Measurements from ENCODE around the gene BRD7.

The BRD7 gene

GRCh38 chr16:50323335-50324011 is 45.3 kb downstream of the BRD7 start:
- DNase-seq, result no peak

DNA sequence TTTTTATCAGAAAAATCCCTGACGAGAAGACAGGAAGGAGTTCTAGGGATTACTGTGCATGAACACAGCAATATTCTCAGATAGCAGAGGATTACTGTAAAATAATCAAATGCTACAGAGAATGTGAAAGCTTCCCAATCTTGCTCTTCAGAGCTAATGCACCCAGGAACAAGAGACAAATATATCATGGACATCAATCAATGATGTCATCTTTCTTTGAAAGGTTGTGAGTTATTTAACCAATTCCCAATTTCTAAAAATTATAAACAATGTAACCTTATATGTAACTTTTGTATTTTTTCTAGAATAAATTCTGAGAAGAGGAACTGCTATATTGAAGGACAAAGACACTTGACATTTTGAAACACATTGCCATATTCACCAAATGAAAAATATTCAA is 46.5 kb downstream of the BRD7 start:
- DNase-seq, result no peak

GRCh38 chr16:50320310-50320709 is 48.5 kb downstream of the BRD7 start:
- no peak for DNase-seq

DNA sequence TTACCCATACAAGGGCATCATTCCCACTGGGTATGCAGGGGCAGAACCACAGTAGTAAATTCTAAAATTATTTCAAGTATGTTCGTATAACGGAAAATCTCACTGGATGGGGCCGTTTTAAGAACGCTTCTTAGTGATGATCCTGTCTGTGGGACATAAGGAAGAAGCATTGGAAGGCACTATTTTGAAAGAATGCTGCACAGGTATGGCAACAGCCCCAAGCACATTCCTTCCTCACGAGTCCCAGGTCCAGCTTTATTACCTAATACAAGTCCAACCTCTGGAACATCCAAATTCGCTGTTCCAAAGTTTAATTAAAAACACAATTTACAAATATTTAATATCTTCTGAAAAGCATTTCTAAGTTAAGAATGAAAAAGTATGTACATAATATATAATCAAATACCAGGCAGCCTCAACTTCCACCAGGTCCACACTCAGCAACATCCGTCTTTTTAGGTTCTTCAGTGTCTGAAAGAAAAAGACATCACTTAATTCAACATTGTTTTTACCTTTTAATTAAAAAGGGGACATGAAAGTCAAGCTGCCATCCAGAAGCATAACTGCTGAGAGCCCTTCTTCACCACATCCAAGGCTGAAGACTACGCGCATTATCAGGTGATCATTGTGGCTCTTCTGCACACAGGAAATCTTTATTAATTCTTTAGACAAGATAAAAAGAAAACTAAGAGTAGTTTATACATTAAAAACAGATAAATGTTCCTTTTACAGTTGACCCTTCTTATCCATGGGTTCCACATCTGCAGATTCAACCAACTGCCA is 49.8 kb downstream of the BRD7 start:
- no peak for DNase-seq

DNA sequence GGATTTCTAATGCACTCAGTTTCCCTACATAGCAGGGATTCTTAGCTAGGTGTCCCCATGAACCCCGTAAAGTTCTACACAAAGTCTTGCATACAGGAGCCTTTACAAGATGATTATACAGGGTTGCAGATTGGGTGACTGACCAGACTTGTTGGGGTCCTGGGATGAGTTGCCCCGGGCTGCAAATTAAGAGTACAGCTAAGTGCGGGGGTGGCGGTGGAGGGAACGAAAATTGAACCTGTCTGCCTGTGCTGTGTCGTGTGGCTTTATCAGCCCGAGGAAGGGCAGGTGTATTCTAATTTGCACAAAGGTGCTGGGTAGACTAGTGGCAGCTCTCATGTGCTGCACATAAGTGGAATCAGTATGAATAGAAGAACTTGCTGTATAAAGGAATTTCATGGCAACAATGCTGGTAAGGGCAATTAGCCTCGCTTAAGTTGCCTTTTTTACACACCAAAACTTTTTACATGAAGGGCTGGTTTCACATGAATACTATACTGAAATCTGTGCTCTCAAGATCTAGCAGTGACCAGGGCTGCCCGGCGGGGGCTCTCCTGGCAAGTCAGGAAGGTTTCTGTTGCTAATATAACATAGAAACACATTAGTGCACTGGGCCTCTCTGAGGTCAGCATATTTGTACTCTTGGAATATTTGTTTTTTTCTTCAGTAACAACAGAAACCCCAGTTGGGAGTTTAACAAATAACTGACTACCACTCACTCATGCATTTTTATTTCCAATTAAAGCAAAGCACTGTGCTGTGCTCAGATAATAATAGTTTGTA is 51.7 kb downstream of the BRD7 start:
- DNase-seq, result no peak

GRCh38 chr16:50316102-50316847 is 52.5 kb downstream of the BRD7 start:
- no peak for DNase-seq

DNA sequence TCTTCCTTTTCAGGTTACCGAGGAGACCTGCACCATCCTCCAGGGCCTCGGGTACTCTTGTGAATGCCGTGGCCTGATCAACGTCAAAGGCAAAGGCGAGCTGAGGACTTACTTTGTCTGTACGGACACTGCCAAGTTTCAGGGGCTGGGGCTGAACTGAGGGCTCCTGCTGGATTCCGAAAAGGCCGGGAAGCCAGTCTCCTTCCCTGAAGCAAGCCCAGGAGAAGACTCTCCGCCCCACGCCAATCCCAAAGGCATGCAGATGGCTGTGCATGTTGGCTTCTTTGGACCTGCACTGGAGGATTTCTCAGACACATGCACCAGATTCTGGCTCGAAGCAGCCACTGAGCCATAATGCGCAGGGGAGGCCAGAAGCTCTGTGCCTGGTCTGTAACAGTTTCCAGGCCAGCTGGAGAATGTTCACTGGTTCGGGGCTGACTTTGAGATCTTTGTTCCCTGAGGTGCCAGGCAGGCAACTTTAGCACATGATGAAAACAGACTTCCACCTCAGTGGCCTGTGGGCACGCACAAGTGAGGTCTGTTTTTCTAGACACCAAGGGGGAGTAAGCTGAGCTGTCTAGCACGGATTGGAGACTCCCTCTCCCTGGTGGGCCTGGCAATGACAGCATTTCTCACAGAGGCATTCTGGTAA is 53.3 kb downstream of the BRD7 start:
- no peak for DNase-seq

GRCh38 chr16:50314665-50315064 is 54.1 kb downstream of the BRD7 start:
- DNase-seq, result no peak

DNA sequence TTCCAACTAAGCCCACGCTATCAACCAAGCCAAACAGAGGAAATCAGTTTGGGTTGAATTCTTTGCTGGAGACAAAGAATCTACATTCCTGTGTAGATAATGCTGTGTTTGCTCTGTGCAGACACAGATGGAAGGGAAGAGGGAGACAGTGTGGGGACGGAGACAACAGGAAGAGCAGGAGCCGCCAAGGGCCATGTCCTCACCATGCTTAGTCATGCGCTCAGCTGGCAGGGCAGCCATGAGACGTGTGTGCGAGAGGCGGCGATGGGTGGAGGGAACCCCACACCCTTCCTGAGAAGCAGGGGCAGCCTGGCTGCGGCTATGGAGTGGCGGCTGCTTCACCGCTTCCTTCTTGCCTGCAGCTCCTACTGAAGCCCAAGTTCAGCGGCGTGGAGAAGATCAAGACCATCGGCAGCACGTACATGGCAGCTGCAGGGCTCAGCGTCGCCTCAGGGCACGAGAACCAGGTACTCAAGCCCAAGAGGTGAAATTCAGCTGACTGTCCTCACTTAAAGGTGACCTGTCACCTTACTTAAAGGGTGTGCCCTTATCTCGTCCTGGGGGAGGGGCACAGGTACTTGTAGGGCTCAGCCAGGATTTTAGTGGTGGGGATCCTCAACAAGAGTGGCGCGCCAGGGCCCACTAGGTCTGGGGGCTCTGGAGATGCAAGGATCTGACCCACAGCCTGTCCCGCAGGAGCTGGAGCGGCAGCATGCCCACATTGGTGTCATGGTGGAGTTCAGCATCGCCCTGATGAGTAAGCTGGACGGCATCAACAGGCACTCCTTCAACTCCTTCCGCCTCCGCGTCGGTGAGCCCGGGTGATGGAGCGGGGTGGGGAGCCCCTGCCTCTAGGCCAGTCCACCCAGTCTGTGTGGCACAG is 55.0 kb downstream of the BRD7 start:
- no peak for DNase-seq

DNA sequence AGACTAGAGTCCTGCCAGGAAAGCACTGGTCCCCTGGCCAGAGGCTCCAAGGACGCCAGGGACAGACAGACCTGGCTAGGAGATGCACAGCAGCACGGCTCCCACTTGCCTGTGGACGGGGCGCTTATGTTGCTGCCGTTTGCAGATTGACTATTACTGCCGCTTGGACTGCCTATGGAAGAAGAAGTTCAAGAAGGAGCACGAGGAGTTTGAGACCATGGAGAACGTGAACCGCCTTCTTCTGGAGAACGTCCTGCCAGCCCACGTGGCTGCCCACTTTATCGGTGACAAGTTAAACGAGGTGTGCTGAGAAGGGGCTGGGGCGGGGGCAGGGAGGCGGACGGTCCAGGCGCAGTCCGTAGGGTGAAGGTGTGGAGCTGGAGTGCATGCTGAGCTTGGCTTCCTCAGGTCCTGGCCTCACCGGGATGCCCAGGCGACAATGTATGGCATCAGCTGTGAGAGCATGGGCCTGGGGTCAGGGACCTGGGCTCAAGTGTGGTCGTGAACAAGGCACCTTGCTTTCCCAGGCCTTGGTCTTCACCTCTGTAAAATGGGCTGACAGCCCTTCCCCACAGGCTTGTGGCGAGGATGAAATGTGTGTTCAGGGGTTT is 56.8 kb downstream of the BRD7 start:
- DNase-seq, result no peak

- DNase-seq, result no peak
These were observed 57.7 kb downstream of the BRD7 start for GRCh38 chr16:50311134-50311528.

DNA sequence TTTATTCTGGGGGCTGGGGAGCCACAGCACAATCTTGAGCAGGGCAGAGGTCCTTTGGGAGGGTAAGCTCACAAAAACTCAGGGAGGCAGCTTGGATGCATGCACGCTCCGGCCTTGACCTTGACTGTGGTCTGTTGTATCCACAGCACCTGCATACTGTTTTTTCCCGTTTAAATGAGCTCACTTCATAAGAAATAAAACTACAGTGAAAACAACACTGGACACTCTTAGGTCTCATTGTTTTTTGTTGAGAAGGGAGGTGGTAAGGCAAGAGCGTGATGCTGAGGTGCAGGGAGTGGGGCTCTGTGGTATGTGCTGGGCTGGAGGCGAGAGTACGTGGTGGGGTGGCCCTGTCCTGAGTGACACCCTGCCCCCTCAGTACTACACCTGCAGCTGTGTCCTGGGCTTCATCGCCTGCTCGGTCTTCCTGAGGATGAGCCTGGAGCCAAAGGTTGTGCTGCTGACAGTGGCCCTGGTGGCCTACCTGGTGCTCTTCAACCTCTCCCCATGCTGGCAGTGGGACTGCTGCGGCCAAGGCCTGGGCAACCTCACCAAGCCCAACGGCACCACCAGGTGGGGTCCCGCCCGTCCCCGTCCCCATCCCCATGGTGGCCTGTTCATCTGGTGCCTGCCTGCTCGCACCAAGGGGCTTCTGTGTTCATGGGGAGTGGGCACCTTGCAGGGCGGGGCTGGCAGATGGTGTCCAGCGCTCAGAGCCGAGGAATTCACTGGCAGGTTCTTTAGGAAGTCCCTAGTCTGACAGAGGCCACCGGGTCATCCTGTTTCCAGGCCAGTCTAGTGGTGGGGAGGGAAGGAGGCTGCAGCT is 58.3 kb downstream of the BRD7 start:
- no peak for DNase-seq

- DNase-seq, result no peak
These were observed 59.1 kb downstream of the BRD7 start for GRCh38 chr16:50309527-50310307.

DNA sequence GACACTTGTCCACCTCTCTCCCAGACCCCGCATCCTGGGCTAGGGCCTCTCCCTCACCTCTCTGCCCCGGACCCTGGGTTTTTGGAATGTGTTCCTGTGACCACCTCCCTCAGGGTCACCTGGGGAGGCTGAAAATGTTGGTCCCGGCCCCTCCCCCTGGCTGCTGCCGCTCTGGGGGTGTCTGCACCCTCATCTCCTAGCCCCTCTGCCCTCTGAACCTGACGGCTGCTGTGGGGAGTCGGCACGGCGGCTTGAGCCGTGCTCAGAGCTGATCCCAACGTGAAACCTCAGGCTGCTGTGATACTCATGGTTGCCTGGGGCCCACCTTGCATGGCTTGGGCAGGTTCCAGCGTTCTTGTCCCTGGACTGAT is 59.6 kb downstream of the BRD7 start:
- no peak for DNase-seq

DNA sequence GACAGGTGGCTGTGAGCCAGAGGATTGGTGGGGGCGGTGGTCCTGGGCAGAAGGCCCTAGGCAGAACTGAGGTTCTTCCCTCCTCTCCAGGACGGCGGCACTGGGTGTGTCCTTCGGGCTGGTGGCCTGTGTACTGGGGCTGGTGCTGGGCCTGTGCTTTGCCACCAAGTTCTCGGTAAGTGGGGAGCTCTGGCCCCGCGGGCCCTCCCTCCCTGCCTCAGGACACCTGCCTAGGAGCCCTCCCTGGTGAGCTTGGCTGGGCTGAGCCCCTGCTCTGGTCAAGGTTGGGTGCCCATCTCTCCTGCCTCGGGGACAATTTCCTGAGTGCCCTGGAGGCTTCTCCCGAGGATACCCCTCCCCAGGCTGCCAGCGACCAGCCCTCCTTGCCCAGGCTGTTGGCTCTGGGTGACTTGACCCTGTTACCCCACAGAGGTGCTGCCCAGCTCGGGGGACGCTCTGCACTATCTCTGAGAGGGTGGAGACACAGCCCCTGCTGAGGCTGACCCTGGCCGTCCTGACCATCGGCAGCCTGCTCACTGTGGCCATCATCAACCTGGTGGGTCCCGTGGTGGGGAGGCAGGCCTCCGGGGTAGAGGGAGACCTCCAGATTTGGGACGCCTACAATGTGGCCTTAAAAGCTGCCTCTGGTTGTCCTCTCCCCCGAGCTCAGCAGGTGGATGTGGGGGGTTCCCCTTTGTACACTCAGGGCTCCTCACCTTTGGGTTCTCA is 60.4 kb downstream of the BRD7 start:
- DNase-seq, result no peak

- no peak for DNase-seq
These were observed 62.5 kb downstream of the BRD7 start for GRCh38 chr16:50306287-50306686.

DNA sequence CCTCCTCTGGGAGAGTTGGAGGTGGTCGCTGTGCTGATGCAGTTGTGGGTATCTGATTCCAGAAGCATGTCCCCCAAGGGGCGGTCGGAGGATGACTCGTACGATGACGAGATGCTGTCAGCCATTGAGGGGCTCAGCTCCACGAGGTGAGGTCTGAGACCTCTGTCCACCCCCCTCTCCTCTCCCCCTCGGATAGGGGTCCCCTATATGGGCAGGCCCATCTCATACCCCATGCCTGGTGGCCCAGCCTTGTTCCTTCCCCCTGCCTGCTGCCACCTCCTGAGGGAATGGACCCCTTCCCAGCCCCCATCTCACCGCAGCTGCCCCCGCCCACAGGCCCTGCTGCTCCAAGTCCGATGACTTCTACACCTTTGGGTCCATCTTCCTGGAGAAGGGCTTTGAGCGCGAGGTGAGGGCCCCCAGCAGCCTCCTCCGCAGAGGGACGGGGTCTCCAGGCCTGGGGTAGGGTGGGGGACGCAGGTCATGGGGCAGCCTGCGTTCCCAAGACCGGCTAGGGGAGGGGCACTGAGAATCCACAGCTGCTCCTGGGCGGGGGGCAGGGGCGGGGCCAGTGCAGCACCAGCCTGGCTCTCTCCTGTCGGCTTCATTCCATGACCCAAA is 63.2 kb downstream of the BRD7 start:
- no peak for DNase-seq

All from right kidney (tissue), 1 donor.